ENCODE results near the gene ZFX. TPM values are rescaled to one million over a fixed set of nuclear protein-coding genes. Genes with fewer than 3 reads are reported as not detected.

The ZFX gene
- total RNA-seq, 4 donors from 2014 or later = 42.9 to 63.3 (median 57.3) TPM

GRCh38 chrX:24208496-24209240, 59.1 kb downstream of the ZFX start:
- TF ChIP-seq, protein P1, sequence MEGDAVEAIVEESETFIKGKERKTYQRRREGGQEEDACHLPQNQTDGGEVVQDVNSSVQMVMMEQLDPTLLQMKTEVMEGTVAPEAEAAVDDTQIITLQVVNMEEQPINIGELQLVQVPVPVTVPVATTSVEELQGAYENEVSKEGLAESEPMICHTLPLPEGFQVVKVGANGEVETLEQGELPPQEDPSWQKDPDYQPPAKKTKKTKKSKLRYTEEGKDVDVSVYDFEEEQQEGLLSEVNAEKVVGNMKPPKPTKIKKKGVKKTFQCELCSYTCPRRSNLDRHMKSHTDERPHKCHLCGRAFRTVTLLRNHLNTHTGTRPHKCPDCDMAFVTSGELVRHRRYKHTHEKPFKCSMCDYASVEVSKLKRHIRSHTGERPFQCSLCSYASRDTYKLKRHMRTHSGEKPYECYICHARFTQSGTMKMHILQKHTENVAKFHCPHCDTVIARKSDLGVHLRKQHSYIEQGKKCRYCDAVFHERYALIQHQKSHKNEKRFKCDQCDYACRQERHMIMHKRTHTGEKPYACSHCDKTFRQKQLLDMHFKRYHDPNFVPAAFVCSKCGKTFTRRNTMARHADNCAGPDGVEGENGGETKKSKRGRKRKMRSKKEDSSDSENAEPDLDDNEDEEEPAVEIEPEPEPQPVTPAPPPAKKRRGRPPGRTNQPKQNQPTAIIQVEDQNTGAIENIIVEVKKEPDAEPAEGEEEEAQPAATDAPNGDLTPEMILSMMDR (IDR thresholded peaks at IDR 0.05 in 4 of 5, conservative IDR thresholded peaks at IDR 0.05 in 1 of 5) = no peak
- TF ChIP-seq POLR2A (IDR thresholded peaks at IDR 0.05) = no peak
- H3K9me3 ChIP-seq = no peaks in the 10 kb centered on the region
- peaks cover 0 to 59% of the 10 kb centered on the region in 2 donors for H3K36me3 ChIP-seq
- no peak overlapping the region for H3K4me3 ChIP-seq
- no peak overlapping the region for H3K27ac ChIP-seq
- ATAC-seq = no peak
- DNase-seq = no peak
- peaks cover 15 to 16% of the 10 kb centered on the region in 2 donors for H3K4me1 ChIP-seq
- in situ Hi-C loops (cut with MboI; ENCODE audit: low sequenced_read_pairs in 4 of 4) = no loop called here
- intact Hi-C loops (cut with DNase I; ENCODE audit: low total_unique reads) = no loop called here
- H3K27me3 ChIP-seq = no peaks in the 10 kb centered on the region

- Histone ChIP-seq H3K4me3 (no peak overlapping the region), H3K36me3 (peaks cover 0 to 59% of the 10 kb centered on the region in 2 donors), H3K9me3 (no peaks in the 10 kb centered on the region), H3K27me3 (no peaks in the 10 kb centered on the region), H3K4me1 (peaks cover 0 to 1% of the 10 kb centered on the region in 2 donors), H3K27ac (no peak overlapping the region)
- DNase-seq (no peak), ATAC-seq (no peak)
- in situ Hi-C loops (cut with MboI; ENCODE audit: low sequenced_read_pairs in 4 of 4) (no loop called here), intact Hi-C loops (cut with DNase I; ENCODE audit: low total_unique reads) (no loop called here)
- TF ChIP-seq, protein P1 (IDR thresholded peaks at IDR 0.05 in 4 of 5, conservative IDR thresholded peaks at IDR 0.05 in 1 of 5) = no peak
- TF ChIP-seq POLR2A (IDR thresholded peaks at IDR 0.05) = no peak
These were observed 60.7 kb downstream of the ZFX start for GRCh38 chrX:24210190-24210589.

DNA sequence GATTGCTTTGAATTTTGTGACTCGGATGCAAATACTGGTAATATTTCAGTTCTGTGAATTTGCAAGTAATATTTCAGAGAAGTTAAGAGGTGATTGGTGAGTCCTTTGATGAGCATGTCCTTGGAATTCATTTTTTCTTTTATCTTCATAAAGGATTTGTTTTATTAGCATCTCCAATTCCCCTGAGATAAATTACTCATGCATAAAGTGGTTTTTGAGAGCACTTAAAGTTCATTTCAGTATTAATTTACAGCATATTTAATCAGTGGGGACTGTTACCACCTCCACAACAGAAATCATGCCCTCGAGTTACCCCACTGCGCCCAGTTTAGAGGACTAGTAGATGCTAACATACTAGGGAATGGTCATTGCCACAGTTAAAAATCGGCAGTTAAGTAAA, 65.0 kb downstream of the ZFX start:
- in situ Hi-C loops (cut with MboI; ENCODE audit: low sequenced_read_pairs in 4 of 4) = no loop called here
- peaks cover 0 to 32% of the 10 kb centered on the region in 2 donors for H3K36me3 ChIP-seq
- intact Hi-C loops (cut with DNase I; ENCODE audit: low total_unique reads) = no loop called here
- no peaks in the 10 kb centered on the region for H3K27me3 ChIP-seq
- no peaks in the 10 kb centered on the region for H3K9me3 ChIP-seq
- no peak overlapping the region for H3K27ac ChIP-seq
- no peak for DNase-seq
- H3K4me3 ChIP-seq = no peak overlapping the region
- H3K4me1 ChIP-seq = no peaks in the 10 kb centered on the region
- TF ChIP-seq, protein P1 (IDR thresholded peaks at IDR 0.05 in 4 of 5, conservative IDR thresholded peaks at IDR 0.05 in 1 of 5) = no peak
- TF ChIP-seq POLR2A (IDR thresholded peaks at IDR 0.05) = no peak
- ATAC-seq = no peak

DNA sequence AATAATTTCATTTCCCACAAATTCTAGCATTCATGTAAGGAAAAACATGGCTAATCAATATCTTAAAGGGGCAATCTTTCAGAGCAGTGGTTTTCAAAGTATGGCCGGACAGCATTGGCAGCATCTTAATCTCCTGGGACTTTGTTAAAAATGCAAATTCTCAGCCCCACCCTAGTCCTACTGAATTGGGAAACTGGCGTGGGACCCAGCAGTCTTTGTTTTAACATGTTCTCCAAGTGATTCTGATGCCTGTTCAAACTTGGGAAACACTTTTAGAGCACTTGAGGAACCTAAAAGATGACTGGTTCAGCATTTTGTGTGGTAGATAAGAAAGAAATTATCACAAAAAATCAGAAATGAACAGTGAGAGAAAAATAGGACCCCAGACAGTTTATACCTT, 65.7 kb downstream of the ZFX start:
- H3K4me1 ChIP-seq = no peaks in the 10 kb centered on the region
- no peak overlapping the region for H3K4me3 ChIP-seq
- in situ Hi-C loops (cut with MboI; ENCODE audit: low sequenced_read_pairs in 4 of 4) (no loop called here), intact Hi-C loops (cut with DNase I; ENCODE audit: low total_unique reads) (no loop called here)
- H3K36me3 ChIP-seq = peaks cover 0 to 25% of the 10 kb centered on the region in 2 donors
- H3K9me3 ChIP-seq = no peaks in the 10 kb centered on the region
- no peak overlapping the region for H3K27ac ChIP-seq
- ATAC-seq (no peak), DNase-seq (no peak)
- TF ChIP-seq, protein P1 (IDR thresholded peaks at IDR 0.05 in 4 of 5, conservative IDR thresholded peaks at IDR 0.05 in 1 of 5) = no peak
- TF ChIP-seq POLR2A (IDR thresholded peaks at IDR 0.05) = no peak
- H3K27me3 ChIP-seq = no peaks in the 10 kb centered on the region
